SK-N-SH (cell line): Measurements from ENCODE around the gene PKM.

Experiments
- EP300 ChIP-seq, 2 experiments: IDR thresholded peaks; 2 replicates each; pipeline versions ENCODE4 v1.4.0 to v1.6.1; 2012; ENCODE audit warnings: borderline replicate concordance in 1 of 2, low read depth in 1 of 2, low read length in 1 of 2
- RAD21 ChIP-seq: IDR thresholded peaks from 2 replicates; pipeline ENCODE4 v1.6.1; 2012; ENCODE audit warnings: mild to moderate bottlenecking, low read length
- YY1 ChIP-seq: IDR thresholded peaks from 2 replicates; pipeline ENCODE4 v1.4.0; 2012; ENCODE audit warnings: low read depth, mild to moderate bottlenecking
- TF ChIP-seq, protein P1 (sequence below): fragments of 200-600 bp; sonication (generic); IDR thresholded peaks from 2 replicates; pipeline ENCODE4 v1.6.1; 2017; ENCODE audit warnings: antibody characterized with exemption, mild to moderate bottlenecking, moderate library complexity

DNA sequence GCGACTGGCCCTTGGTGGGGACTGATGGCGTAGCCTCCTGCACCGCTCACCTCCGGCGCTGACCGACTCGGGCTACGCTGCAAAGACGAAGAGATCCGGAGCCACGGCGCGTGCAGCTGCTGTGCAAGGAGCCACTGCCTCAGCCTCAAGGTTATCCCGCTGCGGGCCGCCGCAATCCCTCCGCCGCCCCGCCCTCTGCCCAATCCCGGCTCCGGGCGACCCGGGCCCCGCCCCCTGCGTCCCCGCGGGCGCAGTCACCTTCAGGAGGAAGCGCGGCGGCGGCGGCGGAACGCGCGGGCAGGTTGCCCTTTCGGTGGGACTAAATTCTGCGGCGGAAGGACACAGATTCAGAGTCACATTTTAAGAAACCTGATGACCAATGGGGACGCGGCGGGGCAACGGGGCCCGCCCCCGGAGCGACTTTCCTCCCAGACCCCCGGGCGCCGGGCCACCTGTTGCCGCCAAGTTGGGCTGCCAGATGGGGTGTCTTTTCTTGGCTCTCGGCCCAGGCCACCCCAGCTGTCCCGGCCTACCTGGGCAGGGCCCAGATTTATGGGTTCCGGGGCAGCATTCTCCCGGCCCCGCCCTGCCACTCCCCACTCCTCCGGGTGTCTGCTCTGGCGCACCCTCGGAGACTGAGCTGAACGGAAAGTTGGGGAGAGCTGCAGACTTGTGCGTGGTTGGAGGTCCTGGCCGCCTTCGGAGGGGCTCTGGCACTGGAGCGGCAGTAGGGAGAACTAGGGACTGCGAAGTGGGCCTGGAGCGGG lies at the start of gene PKM:
- peak in 1 of 2 experiments; percentile 56; a peak in 1 of 4 replicates for TF ChIP-seq EP300 (IDR thresholded peaks at IDR 0.05; ENCODE audit: borderline replicate concordance in 1 of 2, low read depth in 1 of 2, low read length in 1 of 2)
- TF ChIP-seq, protein P1, sequence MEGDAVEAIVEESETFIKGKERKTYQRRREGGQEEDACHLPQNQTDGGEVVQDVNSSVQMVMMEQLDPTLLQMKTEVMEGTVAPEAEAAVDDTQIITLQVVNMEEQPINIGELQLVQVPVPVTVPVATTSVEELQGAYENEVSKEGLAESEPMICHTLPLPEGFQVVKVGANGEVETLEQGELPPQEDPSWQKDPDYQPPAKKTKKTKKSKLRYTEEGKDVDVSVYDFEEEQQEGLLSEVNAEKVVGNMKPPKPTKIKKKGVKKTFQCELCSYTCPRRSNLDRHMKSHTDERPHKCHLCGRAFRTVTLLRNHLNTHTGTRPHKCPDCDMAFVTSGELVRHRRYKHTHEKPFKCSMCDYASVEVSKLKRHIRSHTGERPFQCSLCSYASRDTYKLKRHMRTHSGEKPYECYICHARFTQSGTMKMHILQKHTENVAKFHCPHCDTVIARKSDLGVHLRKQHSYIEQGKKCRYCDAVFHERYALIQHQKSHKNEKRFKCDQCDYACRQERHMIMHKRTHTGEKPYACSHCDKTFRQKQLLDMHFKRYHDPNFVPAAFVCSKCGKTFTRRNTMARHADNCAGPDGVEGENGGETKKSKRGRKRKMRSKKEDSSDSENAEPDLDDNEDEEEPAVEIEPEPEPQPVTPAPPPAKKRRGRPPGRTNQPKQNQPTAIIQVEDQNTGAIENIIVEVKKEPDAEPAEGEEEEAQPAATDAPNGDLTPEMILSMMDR = no peak
- no peak for TF ChIP-seq YY1
- no peak for TF ChIP-seq RAD21
